ENCODE data around the gene RXFP2. TPM values are rescaled to one million over a fixed set of nuclear protein-coding genes. Genes with fewer than 3 reads are reported as not detected.

The RXFP2 gene
- total RNA-seq: not detected in 2 replicates

- H3K36me3 Mint-ChIP-seq (ENCODE audit: low read depth): no peaks in the 10 kb centered on the region
- intact Hi-C loops (cut with micrococcal nuclease): no loop called here
- H3K27me3 Mint-ChIP-seq (ENCODE audit: low read depth): peaks cover 12% of the 10 kb centered on the region
- H3K27ac Mint-ChIP-seq: no peak within 1 kb of the TSS
- no peak for DNase-seq (ENCODE audit: low spot score)
- H3K4me3 Mint-ChIP-seq (ENCODE audit: low read depth): no peak within 1 kb of the TSS
- H3K4me1 Mint-ChIP-seq (ENCODE audit: low read depth): peaks cover 2% of the 10 kb centered on the region
- H3K9me3 Mint-ChIP-seq: no peaks in the 10 kb centered on the region
Measured at GRCh38 chr13:31739226-31739625, at the start of gene RXFP2. Gene RXFP2 (plus strand): TSS chr13:31739526. CDS start chr13:31739613, 87 bp downstream.

GRCh38 chr13:31697290-31697689 is 42.0 kb upstream of the RXFP2 start:
- Mint-ChIP-seq H3K27ac (no peak overlapping the region), H3K4me1 (ENCODE audit: low read depth) (no peaks in the 10 kb centered on the region), H3K4me3 (ENCODE audit: low read depth) (no peak overlapping the region), H3K36me3 (ENCODE audit: low read depth) (no peaks in the 10 kb centered on the region), H3K27me3 (ENCODE audit: low read depth) (no peaks in the 10 kb centered on the region), H3K9me3 (peaks cover 10% of the 10 kb centered on the region)
- no peak for DNase-seq (ENCODE audit: low spot score)
- intact Hi-C loops (cut with micrococcal nuclease): no loop called here

- Mint-ChIP-seq H3K9me3 (peaks cover 5% of the 10 kb centered on the region), H3K36me3 (ENCODE audit: low read depth) (no peaks in the 10 kb centered on the region), H3K4me1 (ENCODE audit: low read depth) (no peaks in the 10 kb centered on the region), H3K27me3 (ENCODE audit: low read depth) (no peaks in the 10 kb centered on the region), H3K4me3 (ENCODE audit: low read depth) (no peak overlapping the region), H3K27ac (no peak overlapping the region)
- no peak for DNase-seq (ENCODE audit: low spot score)
- intact Hi-C loops (cut with micrococcal nuclease): no loop called here
Measured at GRCh38 chr13:31699650-31700049, 39.7 kb upstream of the RXFP2 start.

GRCh38 chr13:31703780-31704179 is 35.5 kb upstream of the RXFP2 start:
- intact Hi-C loops (cut with micrococcal nuclease): no loop called here
- Mint-ChIP-seq H3K36me3 (ENCODE audit: low read depth) (no peaks in the 10 kb centered on the region), H3K27ac (no peak overlapping the region), H3K4me3 (ENCODE audit: low read depth) (no peak overlapping the region), H3K27me3 (ENCODE audit: low read depth) (no peaks in the 10 kb centered on the region), H3K9me3 (no peaks in the 10 kb centered on the region), H3K4me1 (ENCODE audit: low read depth) (no peaks in the 10 kb centered on the region)
- no peak for DNase-seq (ENCODE audit: low spot score)

GRCh38 chr13:31706105-31706504 is 33.2 kb upstream of the RXFP2 start:
- DNase-seq (ENCODE audit: low spot score): no peak
- Mint-ChIP-seq H3K4me3 (ENCODE audit: low read depth) (no peak overlapping the region), H3K27me3 (ENCODE audit: low read depth) (no peaks in the 10 kb centered on the region), H3K36me3 (ENCODE audit: low read depth) (no peaks in the 10 kb centered on the region), H3K9me3 (no peaks in the 10 kb centered on the region), H3K4me1 (ENCODE audit: low read depth) (no peaks in the 10 kb centered on the region), H3K27ac (no peak overlapping the region)
- intact Hi-C loops (cut with micrococcal nuclease): no loop called here

- no peak overlapping the region for H3K27ac Mint-ChIP-seq
- H3K4me1 Mint-ChIP-seq (ENCODE audit: low read depth): no peaks in the 10 kb centered on the region
- H3K36me3 Mint-ChIP-seq (ENCODE audit: low read depth): no peaks in the 10 kb centered on the region
- no peaks in the 10 kb centered on the region for H3K27me3 Mint-ChIP-seq (ENCODE audit: low read depth)
- intact Hi-C loops (cut with micrococcal nuclease): no loop called here
- DNase-seq (ENCODE audit: low spot score): no peak
- H3K4me3 Mint-ChIP-seq (ENCODE audit: low read depth): no peak overlapping the region
- no peaks in the 10 kb centered on the region for H3K9me3 Mint-ChIP-seq
Measured at GRCh38 chr13:31717583-31717982, 21.7 kb upstream of the RXFP2 start.

- DNase-seq (ENCODE audit: low spot score): no peak
- H3K9me3 Mint-ChIP-seq: no peaks in the 10 kb centered on the region
- no peaks in the 10 kb centered on the region for H3K27me3 Mint-ChIP-seq (ENCODE audit: low read depth)
- H3K4me3 Mint-ChIP-seq (ENCODE audit: low read depth): no peak overlapping the region
- intact Hi-C loops (cut with micrococcal nuclease): no loop called here
- H3K4me1 Mint-ChIP-seq (ENCODE audit: low read depth): no peaks in the 10 kb centered on the region
- H3K36me3 Mint-ChIP-seq (ENCODE audit: low read depth): no peaks in the 10 kb centered on the region
- H3K27ac Mint-ChIP-seq: no peak overlapping the region
Measured at GRCh38 chr13:31719214-31719613, 20.1 kb upstream of the RXFP2 start.

- Mint-ChIP-seq H3K4me1 (ENCODE audit: low read depth) (no peaks in the 10 kb centered on the region), H3K4me3 (ENCODE audit: low read depth) (no peak overlapping the region), H3K27me3 (ENCODE audit: low read depth) (no peaks in the 10 kb centered on the region), H3K27ac (no peak overlapping the region), H3K36me3 (ENCODE audit: low read depth) (no peaks in the 10 kb centered on the region), H3K9me3 (no peaks in the 10 kb centered on the region)
- no peak for DNase-seq (ENCODE audit: low spot score)
- intact Hi-C loops (cut with micrococcal nuclease): no loop called here
Measured at GRCh38 chr13:31722673-31723072, 16.7 kb upstream of the RXFP2 start.

GRCh38 chr13:31725841-31726240 is 13.5 kb upstream of the RXFP2 start:
- no peak for DNase-seq (ENCODE audit: low spot score)
- peaks cover 4% of the 10 kb centered on the region for H3K27me3 Mint-ChIP-seq (ENCODE audit: low read depth)
- no peak overlapping the region for H3K4me3 Mint-ChIP-seq (ENCODE audit: low read depth)
- H3K9me3 Mint-ChIP-seq: no peaks in the 10 kb centered on the region
- H3K4me1 Mint-ChIP-seq (ENCODE audit: low read depth): no peaks in the 10 kb centered on the region
- no peaks in the 10 kb centered on the region for H3K36me3 Mint-ChIP-seq (ENCODE audit: low read depth)
- H3K27ac Mint-ChIP-seq: no peak overlapping the region
- intact Hi-C loops (cut with micrococcal nuclease): no loop called here

GRCh38 chr13:31731921-31732320 is 7.4 kb upstream of the RXFP2 start:
- Mint-ChIP-seq H3K36me3 (ENCODE audit: low read depth) (no peaks in the 10 kb centered on the region), H3K9me3 (no peaks in the 10 kb centered on the region), H3K27ac (no peak overlapping the region), H3K4me1 (ENCODE audit: low read depth) (no peaks in the 10 kb centered on the region), H3K27me3 (ENCODE audit: low read depth) (peaks cover 9% of the 10 kb centered on the region), H3K4me3 (ENCODE audit: low read depth) (no peak overlapping the region)
- no peak for DNase-seq (ENCODE audit: low spot score)
- intact Hi-C loops (cut with micrococcal nuclease): no loop called here

- intact Hi-C loops (cut with micrococcal nuclease): no loop called here
- no peak overlapping the region for H3K4me3 Mint-ChIP-seq (ENCODE audit: low read depth)
Measured at GRCh38 chr13:31733066-31733465, 6.3 kb upstream of the RXFP2 start.

GRCh38 chr13:31733647-31734046 is 5.7 kb upstream of the RXFP2 start:
- DNase-seq (ENCODE audit: low spot score): no peak
- intact Hi-C loops (cut with micrococcal nuclease): no loop called here
- Mint-ChIP-seq H3K27ac (no peak overlapping the region), H3K4me3 (ENCODE audit: low read depth) (no peak overlapping the region), H3K4me1 (ENCODE audit: low read depth) (no peaks in the 10 kb centered on the region), H3K36me3 (ENCODE audit: low read depth) (no peaks in the 10 kb centered on the region), H3K27me3 (ENCODE audit: low read depth) (peaks cover 6% of the 10 kb centered on the region), H3K9me3 (no peaks in the 10 kb centered on the region)

More at GRCh38 chr13:31733066-31733465, 6.3 kb upstream of the RXFP2 start:
- no peak for DNase-seq (ENCODE audit: low spot score)
- H3K27ac Mint-ChIP-seq: no peak overlapping the region
- H3K4me1 Mint-ChIP-seq (ENCODE audit: low read depth): no peaks in the 10 kb centered on the region
- no peaks in the 10 kb centered on the region for H3K36me3 Mint-ChIP-seq (ENCODE audit: low read depth)
- peaks cover 7% of the 10 kb centered on the region for H3K27me3 Mint-ChIP-seq (ENCODE audit: low read depth)
- H3K9me3 Mint-ChIP-seq: no peaks in the 10 kb centered on the region

- H3K4me3 Mint-ChIP-seq (ENCODE audit: low read depth): no peak overlapping the region
- intact Hi-C loops (cut with micrococcal nuclease): loop anchor here (1.0 to 5.0 kb wide), 2 partner anchors 311 to 505 kb away; no protein-coding TSS in a partner anchor
- no peaks in the 10 kb centered on the region for H3K36me3 Mint-ChIP-seq (ENCODE audit: low read depth)
- H3K27me3 Mint-ChIP-seq (ENCODE audit: low read depth): peaks cover 10% of the 10 kb centered on the region
- peaks cover 2% of the 10 kb centered on the region for H3K4me1 Mint-ChIP-seq (ENCODE audit: low read depth)
- DNase-seq (ENCODE audit: low spot score): peak; percentile 52
- no peak overlapping the region for H3K27ac Mint-ChIP-seq
- H3K9me3 Mint-ChIP-seq: no peaks in the 10 kb centered on the region
Measured at GRCh38 chr13:31742097-31742734, 2.9 kb downstream of the RXFP2 start.

GRCh38 chr13:31747291-31747690 is 8.0 kb downstream of the RXFP2 start:
- intact Hi-C loops (cut with micrococcal nuclease): no loop called here
- H3K9me3 Mint-ChIP-seq: no peaks in the 10 kb centered on the region
- DNase-seq (ENCODE audit: low spot score): no peak
- peaks cover 13% of the 10 kb centered on the region for H3K27me3 Mint-ChIP-seq (ENCODE audit: low read depth)
- H3K27ac Mint-ChIP-seq: no peak overlapping the region
- H3K36me3 Mint-ChIP-seq (ENCODE audit: low read depth): no peaks in the 10 kb centered on the region
- H3K4me1 Mint-ChIP-seq (ENCODE audit: low read depth): peaks cover under 1% of the 10 kb centered on the region
- no peak overlapping the region for H3K4me3 Mint-ChIP-seq (ENCODE audit: low read depth)

Measured in activated T-helper 2 cell treated with anti-CD3 and anti-CD28 coated beads, Interferon-gamma antibody, Interleukin-2, Interleukin-4, amounts not matched to agents 10 μg/mL and 5 μg/mL and 100 μg/mL, durations not matched to agents 14 hours and 24 hours and 36 hours (primary cell).